Left forelimb (tissue), 1 donor: ENCODE data around the gene FAM83E.
A peak's percentile ranks its signal among the peaks of the same experiment; 100 is the strongest.
"Not testable (repeated sequence)": the region's sequence is repeated elsewhere in the genome, so short reads cannot be mapped to it uniquely, and the experiment has no call there.

ENCODE experiments used
- DNase-seq: peaks from one replicate; pipeline ENCODE4 v3.0.0-alpha.2; 2018; ENCODE audit warnings: low spot score

Gene FAM83E

DNA sequence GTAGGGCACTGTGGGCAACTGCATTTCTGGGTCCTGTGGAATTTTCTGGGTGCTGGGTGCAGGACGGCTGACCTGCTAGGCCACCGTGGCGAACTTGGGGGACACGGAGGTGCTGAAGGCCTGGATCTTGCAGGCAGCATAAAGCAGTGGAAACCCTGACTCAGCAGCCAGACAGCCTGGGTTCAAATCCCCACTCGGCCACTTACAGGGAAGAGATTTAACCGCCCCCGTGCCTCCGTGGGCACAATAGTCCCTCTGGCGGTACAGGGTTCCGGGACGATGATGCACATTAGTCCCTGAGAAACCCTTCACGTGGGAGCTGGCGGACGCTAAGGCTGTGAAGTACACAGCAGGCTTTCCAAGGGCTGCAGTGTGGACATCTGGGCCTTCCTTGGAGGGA lies 3.0 kb downstream of the FAM83E start:
- DNase-seq = no peak

DNA sequence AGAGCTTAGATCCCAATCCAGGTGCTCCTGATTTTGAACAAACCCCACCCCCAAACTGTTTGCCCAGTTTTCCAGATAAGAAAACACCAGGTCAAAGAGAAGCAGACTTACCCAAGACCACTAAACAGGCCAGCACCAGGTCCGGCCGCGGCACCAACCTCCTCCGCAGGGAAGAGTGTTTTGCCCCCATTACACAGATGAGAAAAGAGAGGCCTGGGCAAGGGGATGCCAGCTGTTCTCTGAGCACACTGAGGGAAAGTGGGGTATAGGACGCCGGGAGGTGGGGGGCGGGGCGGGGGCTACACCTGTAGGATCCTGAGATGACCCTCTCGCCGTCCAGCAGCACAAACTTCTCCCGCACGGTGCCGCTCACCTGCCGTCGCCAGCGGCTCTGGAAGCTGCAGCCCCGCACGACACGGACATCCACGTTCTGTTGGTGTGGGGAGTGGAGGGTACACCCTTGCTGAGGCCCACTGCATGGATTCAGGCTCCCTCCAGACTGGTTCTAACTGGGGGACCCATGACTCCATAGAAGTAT lies 5.2 kb downstream of the FAM83E start:
- DNase-seq = no peak

DNA sequence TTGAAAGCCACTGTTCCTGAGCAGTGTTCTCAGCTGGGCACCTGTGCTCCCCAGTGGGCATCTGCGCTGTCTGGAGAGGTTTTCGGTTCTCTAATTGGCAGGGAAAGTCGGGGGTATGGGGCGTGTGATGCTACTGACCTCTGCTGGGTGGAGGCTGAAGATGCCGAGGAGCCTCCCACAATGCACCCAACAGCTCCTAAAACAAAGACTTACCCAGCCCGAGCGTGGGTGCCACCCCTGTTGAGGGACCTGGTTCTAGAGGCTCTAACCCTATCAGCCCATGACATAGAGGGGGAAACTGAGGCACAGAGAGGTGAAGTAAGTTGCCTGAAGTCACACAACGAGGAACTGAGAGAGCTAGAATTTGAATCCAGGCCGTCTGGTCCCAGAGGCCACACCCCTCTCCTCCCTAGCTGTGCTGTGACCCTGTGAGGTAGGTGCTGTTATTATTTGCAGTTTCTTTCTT lies 6.0 kb downstream of the FAM83E start:
- DNase-seq = no peak

DNA sequence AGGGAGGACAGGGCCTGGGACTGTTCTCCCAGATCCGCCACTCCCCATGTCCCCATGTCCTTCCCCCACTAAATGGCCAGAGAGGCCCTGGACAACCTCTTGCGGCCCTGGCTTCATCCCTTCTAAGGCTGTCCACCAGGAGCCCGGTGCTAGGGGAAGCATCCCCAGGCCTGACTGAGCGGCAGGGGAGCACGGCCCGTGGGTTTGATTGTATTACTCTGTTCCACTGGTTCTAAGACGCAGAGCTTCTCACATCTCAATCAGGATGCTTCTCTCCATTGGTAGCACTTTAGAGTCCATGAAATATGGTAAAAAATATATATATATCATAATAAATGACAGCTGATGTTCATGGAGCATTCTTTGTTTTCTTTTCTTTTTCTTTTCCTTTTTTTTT lies 7.5 kb downstream of the FAM83E start:
- no peak for DNase-seq

DNA sequence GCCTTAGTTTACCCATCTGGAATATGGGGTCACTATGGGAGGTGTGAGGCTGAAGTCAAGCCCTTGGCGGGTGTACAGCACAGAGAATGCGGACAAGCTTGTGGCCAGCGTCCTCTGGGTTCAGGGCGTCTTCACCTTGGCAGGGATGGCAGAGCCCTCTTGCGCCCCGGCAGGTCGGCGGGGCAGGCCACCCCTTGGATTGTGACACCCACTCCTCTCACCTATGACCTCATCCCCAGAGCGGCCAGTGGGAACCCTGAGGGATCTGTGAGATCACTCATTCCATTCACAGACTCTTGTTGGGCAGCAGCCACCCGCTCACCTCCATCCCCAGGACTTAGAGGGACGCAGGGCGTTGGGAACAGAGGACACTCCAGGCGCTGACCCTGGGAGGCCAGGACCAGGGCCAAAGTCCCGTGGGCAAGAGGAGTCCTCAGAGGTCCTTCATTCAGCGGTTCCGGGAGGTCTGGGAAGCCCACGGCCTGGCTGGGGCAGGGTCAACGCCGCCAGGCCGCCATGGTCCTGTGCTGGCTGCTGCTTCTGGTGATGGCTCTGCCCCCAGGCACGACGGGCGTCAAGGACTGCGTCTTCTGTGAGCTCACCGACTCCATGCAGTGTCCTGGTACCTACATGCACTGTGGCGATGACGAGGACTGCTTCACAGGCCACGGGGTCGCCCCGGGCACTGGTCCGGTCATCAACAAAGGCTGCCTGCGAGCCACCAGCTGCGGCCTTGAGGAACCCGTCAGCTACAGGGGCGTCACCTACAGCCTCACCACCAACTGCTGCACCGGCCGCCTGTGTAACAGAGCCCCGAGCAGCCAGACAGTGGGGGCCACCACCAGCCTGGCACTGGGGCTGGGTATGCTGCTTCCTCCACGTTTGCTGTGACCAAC lies 8.2 kb downstream of the FAM83E start, which contains the start of gene SPACA4:
SPACA4 (plus strand) TSS at position 280 of the 896 bp plus-strand sequence; CDS start at position 517, 237 bp downstream.
- no peak for DNase-seq

DNA sequence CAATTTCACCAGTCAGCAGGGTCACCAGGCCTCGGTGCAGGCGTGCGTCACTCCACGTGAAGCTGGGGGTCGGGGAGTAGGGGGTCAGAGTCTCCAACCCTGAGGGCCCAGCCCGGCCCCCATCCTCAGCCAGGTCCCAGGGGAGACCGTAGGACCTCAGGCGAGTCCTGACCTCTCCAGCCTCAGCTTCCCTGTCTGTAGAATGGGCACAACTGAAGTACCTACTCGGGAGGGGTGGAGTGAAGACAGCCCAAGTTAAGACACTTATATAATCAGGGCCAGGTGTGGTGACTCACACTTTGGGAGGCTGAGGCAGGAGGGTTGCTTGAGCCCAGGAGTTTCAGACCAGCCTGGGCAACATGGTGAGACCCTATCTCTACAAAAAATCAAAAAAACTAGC lies 11.0 kb downstream of the FAM83E start:
- DNase-seq = no peak

DNA sequence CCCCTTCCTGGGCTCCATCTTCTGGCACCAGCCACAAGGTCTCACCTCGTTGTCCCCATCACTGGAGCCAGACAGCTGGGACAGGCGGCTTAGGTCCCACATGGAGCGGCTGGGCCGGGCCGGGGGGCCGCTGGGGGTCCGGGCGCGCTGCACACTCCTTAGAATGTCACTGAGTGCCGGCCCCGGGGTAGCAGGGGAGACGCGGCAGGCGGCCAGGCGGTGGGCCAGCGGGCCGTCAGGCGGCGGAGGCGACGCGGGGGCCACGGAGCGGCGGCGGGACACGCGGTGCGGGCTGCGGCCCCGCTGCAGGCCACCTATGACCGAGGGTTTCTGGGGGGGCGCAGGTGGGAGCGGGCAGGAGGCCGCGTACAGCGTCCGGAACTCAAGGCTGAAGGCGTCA lies 11.4 kb downstream of the FAM83E start:
- no peak for DNase-seq

DNA sequence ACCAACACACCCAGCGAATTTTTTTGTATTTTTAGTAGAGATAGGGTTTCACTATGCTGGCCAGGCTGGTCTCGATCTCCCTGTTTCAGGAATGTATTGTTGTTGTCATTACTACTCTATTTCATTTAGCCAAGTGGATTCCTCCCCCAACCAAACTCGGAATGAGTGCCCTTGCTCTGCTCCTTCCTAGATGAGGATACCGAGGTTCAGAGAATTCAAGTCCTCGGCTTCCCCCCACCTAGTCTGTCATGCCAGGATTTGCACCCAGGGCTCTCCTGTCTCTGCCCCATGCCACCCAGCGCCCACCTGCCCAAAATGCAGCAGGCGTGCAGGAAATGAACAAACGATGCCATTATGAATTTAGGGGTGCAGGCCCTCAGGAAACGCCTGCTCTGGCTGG lies 11.9 kb downstream of the FAM83E start:
- no peak for DNase-seq

DNA sequence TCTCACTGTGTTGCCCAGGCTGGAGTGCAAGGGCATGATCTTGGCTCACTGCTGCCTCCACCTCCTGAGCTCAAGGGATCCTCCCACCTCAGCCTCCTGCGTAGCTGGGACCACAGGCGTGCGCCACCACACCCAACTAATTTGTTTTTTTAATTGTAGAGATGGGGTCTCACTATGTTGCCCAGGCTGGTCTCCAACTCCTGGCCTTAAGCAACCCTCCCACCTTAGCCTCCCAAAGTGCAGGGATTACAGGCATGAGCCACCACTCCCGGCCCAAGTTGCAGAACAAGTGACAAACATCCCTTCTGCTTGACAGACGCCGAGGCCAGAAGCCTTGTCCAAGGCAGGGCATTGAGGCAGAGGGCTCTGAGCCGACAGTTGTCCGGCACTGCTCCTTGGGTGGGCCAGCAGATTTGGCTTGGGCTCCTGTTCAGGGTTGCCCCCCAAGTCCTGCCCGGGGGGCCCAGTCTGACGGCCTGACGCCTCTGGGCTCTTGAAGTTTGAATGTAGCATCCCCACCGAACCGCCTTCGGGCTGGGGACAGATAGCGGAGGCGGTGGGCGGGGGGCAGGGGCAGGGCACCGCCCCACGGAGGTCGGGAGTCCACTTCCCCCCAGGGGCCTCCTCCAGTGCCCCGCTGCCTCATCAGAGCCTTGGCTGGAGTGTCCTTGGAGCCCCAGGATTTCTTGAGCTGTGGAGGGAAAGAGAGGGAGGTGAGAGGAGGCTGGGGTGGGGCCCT lies 14.0 kb downstream of the FAM83E start:
- no peak for DNase-seq

DNA sequence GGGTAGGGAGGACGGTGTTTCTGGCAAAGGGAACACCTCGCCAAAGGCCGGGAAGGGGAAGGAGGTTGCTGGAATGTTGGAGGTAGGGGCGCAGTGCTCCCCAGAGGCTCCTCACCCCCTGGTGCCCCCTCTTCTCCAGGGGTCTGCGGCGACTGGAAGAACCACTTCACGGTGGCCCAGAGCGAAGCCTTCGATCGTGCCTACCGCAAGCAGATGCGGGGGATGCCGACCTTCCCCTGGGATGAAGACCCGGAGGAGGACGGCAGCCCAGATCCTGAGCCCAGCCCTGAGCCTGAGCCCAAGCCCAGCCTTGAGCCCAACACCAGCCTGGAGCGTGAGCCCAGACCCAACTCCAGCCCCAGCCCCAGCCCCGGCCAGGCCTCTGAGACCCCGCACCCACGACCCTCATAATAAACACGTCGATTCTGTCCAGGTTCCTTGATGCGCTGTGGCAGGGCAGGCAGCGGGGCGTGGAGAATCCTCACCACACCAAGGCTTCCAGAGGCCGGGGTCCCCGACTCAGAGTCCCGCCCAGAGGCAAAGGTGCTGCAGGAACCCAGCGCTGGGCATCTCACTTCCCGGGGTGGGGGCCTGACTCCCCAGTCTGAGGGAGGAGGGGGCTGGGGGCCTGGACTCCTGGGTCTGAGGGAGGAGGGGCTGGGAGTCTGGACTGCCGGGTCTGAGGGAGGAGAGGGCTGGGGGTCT lies 15.7 kb downstream of the FAM83E start:
- DNase-seq = no peak

DNA sequence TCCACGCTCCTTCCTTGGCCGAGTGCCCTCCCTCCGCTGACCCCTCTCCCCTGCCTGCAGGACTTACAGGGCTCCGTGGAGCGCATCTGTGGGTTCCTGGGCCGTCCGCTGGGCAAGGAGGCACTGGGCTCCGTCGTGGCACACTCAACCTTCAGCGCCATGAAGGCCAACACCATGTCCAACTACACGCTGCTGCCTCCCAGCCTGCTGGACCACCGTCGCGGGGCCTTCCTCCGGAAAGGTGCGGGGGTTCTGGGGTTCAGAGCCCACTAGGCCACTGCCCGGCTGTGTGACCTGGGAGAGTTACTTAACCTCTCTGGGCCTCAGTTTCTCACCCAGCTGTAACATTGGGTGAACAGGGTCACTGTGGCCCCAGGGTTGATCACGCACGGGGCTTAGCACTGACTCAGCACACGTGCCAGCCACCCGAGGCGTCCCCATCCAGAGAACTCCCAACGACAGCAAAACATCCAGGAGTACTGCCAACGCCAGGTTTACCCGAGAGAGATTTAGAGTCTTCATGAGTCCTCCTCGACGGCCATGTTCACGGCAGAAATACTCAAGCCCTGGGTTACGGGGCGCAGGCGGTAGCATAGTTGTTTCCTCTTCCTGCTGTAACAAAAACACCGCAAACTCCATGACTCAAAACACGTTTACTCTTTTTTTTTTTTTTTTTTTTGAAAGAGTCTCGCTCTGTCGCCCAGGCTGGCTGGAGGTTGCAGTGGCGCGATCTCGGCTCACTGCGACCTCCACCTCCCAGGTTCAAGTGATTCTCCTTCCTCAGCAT lies 18.0 kb downstream of the FAM83E start:
- no peak for DNase-seq

DNA sequence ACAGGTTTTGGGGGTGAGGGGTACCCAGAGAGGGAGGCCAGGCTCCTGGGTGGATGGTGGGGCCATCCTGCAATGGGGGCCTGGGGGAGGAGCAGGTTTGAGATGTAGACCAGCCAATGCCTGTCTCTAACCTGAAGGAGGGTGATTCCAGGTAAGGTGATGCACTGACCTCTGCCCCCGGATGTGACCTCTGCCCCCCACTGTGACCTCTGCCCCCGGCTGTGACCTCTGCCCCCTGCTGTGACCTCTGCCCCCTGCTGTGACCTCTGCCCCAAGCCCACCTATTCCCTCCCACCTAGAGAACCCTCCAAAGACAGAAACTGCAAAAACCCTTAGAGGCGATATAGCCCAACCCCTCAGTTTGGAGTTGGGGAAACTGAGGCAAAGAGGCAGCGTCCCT lies 18.6 kb downstream of the FAM83E start:
- no peak for DNase-seq

DNA sequence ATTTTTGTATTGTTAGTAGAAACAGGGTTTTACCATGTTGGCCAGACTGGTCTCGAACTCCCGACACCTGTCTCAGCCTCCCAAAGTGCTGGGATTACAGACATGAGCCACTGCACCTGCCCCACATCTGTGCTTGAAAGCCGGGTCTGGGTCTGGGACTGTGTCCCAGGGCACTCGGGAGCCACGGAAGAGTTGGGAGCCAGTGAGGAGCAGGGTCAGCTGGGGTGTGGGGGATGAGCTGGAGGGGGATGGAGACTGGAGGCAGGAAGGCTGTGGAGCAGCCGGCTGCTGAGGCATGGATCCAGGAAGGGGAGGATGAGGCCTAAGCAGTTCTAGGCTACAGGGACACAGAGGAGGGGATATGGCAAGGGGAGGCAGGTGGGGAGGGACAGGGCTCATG lies 19.0 kb downstream of the FAM83E start:
- DNase-seq = no peak

DNA sequence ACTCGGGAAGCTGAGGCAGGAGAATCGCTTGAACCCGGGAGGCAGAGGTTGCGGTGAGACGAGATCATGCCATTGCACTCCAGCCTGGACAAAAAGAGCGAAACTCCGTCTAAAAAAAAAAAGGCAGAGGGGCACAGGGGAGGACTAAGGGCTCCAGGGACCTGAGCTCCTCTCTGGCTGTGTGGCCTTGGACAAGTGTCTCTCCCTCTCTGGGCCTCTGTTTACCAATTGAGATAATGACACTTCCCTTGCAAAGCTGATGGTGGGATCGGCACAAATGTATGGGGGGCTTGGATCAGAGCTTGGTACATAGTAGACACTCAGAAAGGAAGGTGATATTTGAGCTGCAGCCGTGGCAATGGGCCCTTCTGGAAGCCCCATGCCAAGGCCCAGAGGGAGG lies 19.7 kb downstream of the FAM83E start:
- DNase-seq = no peak

DNA sequence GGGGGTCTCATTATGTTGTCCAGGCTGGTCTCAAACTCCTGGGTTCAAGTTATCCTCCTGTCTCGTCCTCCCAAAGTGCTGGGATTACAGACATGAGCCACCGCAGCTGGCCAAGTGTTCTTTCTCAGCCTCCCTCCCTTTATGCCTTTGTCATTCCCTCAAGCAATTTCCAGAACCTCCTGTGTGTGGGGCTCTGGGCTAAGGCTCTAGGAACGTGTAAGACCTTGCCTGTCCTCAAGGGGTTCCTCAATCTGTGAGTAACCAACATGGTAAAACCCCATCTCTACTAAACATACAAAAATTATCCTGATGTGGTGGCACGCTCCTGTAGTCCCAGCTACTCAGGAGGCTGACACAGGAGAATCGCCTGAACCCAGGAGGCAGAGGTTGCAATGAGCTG lies 23.9 kb downstream of the FAM83E start:
- no peak for DNase-seq

DNA sequence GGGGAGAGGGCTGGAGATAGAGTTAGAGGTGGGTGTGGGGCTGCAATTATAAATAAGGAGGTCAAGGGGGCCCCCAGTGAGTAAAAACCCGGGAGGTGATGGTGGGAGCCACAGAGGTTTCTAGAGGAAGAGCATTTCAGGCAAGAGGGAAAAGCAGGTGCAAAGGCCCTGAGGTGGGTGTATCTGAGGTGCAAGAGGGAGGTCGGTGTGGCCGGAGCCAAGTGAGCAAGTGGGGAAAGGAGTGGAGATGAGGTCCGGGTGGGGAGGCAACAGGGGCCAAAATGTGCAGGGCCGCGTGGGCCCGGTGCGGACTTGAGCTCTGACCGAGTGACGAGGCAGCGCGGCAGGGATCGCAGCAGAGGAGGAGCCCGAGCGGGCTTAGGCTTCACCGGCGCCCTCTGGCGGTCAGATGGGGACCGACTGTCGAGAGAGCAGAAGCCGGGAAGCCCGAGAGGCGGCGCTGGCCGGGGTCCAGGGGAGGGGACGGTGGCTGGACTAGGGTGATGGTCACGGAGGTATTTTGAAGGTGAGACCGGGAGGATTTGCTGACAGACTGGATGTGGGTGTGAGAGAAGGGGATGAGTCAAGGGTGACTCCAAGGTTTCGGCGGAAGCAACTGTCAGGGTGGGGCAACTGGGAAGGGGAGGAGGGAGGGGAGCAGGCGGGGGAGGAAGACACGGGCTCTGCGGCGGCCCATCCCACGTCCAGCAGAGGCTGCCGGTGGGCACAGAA lies 26.0 kb downstream of the FAM83E start:
- DNase-seq = peak; percentile 90

DNA sequence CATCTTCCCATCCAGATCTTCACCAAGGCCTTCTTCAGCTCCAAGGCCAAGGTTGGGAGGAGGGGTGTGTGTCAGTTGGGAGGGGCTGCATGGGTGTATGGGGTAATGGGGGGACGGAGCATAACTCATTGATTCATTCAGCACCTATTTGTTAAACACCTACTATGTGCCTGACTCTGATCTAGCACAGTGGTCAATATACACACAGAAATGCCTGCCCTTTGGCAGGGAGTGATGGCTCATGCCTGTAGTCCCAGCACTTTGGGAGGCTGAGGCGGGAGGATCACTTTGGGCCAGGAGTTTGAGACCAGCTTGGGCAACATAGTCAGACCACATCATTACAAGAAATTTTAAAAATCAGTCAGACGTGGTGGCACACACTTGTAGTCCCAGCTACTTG lies 27.5 kb downstream of the FAM83E start:
- no peak for DNase-seq

DNA sequence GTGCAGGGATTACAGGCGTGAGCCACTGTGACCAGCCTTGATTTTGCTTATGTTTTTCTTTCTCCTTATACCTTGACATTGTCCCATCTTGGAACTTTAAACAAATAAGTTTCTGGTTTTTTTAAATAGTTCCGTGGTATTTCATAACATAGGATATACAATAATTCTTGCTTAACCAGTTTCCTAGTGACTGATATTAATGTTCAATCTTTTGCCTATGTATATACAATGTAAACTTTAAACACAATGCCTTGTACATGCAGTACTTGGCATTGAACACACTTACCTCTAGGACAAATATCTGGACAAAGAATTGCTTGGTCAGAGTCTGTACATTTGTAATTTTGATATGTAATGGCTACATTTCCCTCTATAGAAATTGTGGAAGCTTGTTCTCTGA lies 32.7 kb downstream of the FAM83E start:
- no peak for DNase-seq

DNA sequence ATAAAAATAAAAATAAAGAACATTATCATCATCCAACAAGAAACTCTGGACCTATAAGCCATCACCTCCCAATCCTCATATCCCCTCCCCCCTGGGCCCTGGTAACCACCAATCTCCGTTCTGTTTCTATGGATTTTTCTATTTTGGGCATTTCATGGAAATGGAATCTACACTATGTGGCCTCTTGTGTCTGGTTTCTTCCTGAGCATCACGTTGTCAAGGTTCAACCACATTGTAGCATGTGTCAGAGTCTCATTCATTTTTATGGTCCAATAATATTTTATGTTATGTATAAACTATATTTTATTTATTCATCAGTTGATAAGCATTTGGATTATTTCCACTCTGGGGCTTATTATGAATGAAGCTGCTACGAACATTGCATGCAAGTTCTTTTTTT lies 36.0 kb downstream of the FAM83E start:
- no peak for DNase-seq

DNA sequence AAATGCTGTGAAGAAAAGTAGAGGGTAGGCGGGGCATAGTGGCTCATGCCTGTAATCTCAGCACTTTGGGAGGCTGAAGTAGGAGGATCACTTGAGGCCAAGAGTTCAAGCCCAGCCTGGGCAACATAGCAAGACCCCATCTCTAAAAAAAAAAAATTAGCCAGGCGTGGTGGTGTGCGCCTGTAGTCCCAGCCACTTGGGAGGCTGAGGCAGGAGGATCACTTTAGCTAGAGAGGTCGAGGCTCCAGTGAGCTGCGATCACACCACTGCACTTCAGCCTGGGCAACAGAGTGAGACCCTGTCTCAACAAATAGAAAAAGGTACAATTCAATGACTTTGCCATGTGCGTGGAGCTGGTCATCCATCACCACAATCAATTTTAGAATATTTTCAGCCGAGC lies 37.0 kb downstream of the FAM83E start:
- DNase-seq = not testable (repeated sequence)
